Type B pancreatic cell (in vitro differentiated cells): ENCODE results near the gene NRCAM. TPM values are rescaled to one million over a fixed set of nuclear protein-coding genes. Genes with fewer than 3 reads are reported as not detected.
"Not testable (repeated sequence)": the region's sequence is repeated elsewhere in the genome, so short reads cannot be mapped to it uniquely, and the experiment has no call there.

ENCODE experiments used
- DNase-seq: peaks from one replicate; pipeline ENCODE4 v3.0.0; 2021; ENCODE audit warnings: mixed read lengths; ENCODE audit not compliant: unreplicated experiment; ENCODE audit errors: extremely low spot score
- H3K27ac Mint-ChIP-seq: 2 replicates; pipeline ENCODE4 v1.8.0; 2021; ENCODE audit warnings: mild to moderate bottlenecking, mixed read lengths
- H3K27me3 Mint-ChIP-seq: 2 replicates; pipeline ENCODE4 v1.8.0; 2021; ENCODE audit warnings: mixed read lengths
- H3K36me3 Mint-ChIP-seq: 2 replicates; pipeline ENCODE4 v1.8.0; 2021; ENCODE audit warnings: mixed read lengths
- H3K4me1 Mint-ChIP-seq: one replicate; pipeline ENCODE4 v1.8.0; 2021; ENCODE audit warnings: mixed read lengths; ENCODE audit not compliant: unreplicated experiment
- H3K4me3 Mint-ChIP-seq: 2 replicates; pipeline ENCODE4 v1.8.0; 2021; ENCODE audit warnings: mild to moderate bottlenecking, mixed read lengths
- H3K9me3 Mint-ChIP-seq: 2 replicates; pipeline ENCODE4 v1.8.0; 2021; ENCODE audit warnings: mixed read lengths
- CTCF ChIP-seq: fragments of 200-600 bp; sonication (generic); conservative IDR thresholded peaks from 2 replicates; pipeline ENCODE4 v1.5.0; 2021; ENCODE audit warnings: antibody characterized with exemption, mild to moderate bottlenecking
- total RNA-seq: library from RNA; stranded (reverse); gene quantifications from 2 replicates; pipeline ENCODE4 v1.2.1, GENCODE V29; 2021; ENCODE audit warnings: low replicate concordance

NRCAM gene
- total RNA-seq, 1 donor from 2014 or later: 41.0 TPM

GRCh38 chr7:108283252-108283651 is 173.0 kb downstream of the NRCAM start:
- DNase-seq: no peak
- no peak for TF ChIP-seq CTCF
- H3K27ac Mint-ChIP-seq: no peak overlapping the region
- H3K4me3 Mint-ChIP-seq: no peak overlapping the region
- no peaks in the 10 kb centered on the region for H3K36me3 Mint-ChIP-seq
- H3K27me3 Mint-ChIP-seq: no peaks in the 10 kb centered on the region
- peaks cover 9% of the 10 kb centered on the region for H3K4me1 Mint-ChIP-seq
- H3K9me3 Mint-ChIP-seq: no peaks in the 10 kb centered on the region

- H3K27me3 Mint-ChIP-seq: no peaks in the 10 kb centered on the region
- H3K4me1 Mint-ChIP-seq: peaks cover 9% of the 10 kb centered on the region
- DNase-seq: no peak
- H3K4me3 Mint-ChIP-seq: no peak overlapping the region
- H3K27ac Mint-ChIP-seq: no peak overlapping the region
- H3K36me3 Mint-ChIP-seq: no peaks in the 10 kb centered on the region
- no peak for TF ChIP-seq CTCF
- no peaks in the 10 kb centered on the region for H3K9me3 Mint-ChIP-seq
Measured at GRCh38 chr7:108282427-108282996, 173.7 kb downstream of the NRCAM start.

GRCh38 chr7:108280136-108280535 is 176.1 kb downstream of the NRCAM start:
- Mint-ChIP-seq H3K27me3 (peaks cover 3% of the 10 kb centered on the region), H3K27ac (no peak overlapping the region), H3K36me3 (no peaks in the 10 kb centered on the region), H3K9me3 (peaks cover 12% of the 10 kb centered on the region), H3K4me3 (no peak overlapping the region), H3K4me1 (peaks cover 9% of the 10 kb centered on the region)
- no peak for DNase-seq
- TF ChIP-seq CTCF: no peak

- H3K4me3 Mint-ChIP-seq: no peak overlapping the region
- no peak for DNase-seq
- no peak for TF ChIP-seq CTCF
- H3K36me3 Mint-ChIP-seq: no peaks in the 10 kb centered on the region
- peaks cover 12% of the 10 kb centered on the region for H3K9me3 Mint-ChIP-seq
- H3K4me1 Mint-ChIP-seq: peaks cover 9% of the 10 kb centered on the region
- no peak overlapping the region for H3K27ac Mint-ChIP-seq
- peaks cover 3% of the 10 kb centered on the region for H3K27me3 Mint-ChIP-seq
Measured at GRCh38 chr7:108278776-108279175, 177.5 kb downstream of the NRCAM start.

GRCh38 chr7:108278281-108278680 is 178.0 kb downstream of the NRCAM start:
- Mint-ChIP-seq H3K9me3 (peaks cover 12% of the 10 kb centered on the region), H3K4me1 (peaks cover 9% of the 10 kb centered on the region), H3K27ac (no peak overlapping the region), H3K27me3 (peaks cover 3% of the 10 kb centered on the region), H3K36me3 (no peaks in the 10 kb centered on the region), H3K4me3 (no peak overlapping the region)
- no peak for TF ChIP-seq CTCF
- DNase-seq: no peak

GRCh38 chr7:108274447-108274846 is 181.8 kb downstream of the NRCAM start:
- DNase-seq, H3K27ac Mint-ChIP-seq, H3K27me3 Mint-ChIP-seq, H3K36me3 Mint-ChIP-seq, H3K4me1 Mint-ChIP-seq, H3K4me3 Mint-ChIP-seq: not testable (repeated sequence)
- H3K9me3 Mint-ChIP-seq: peaks cover 12% of the 10 kb centered on the region

GRCh38 chr7:108272891-108273290 is 183.3 kb downstream of the NRCAM start:
- peaks cover 12% of the 10 kb centered on the region for H3K9me3 Mint-ChIP-seq
- H3K36me3 Mint-ChIP-seq, H3K4me3 Mint-ChIP-seq, H3K27me3 Mint-ChIP-seq, H3K4me1 Mint-ChIP-seq, DNase-seq, H3K27ac Mint-ChIP-seq: not testable (repeated sequence)
